GM12878 (cell line): ENCODE measurements around the gene TYRP1. TPM values are rescaled to one million over a fixed set of nuclear protein-coding genes. Genes with fewer than 3 reads are reported as not detected.

ENCODE experiments used
- ATAC-seq: fragments of 200-7000 bp; cut with Tn5 transposase; 3 replicates; pipeline ENCODE4 v1.9.1; 2020; ENCODE audit warnings: mild to moderate bottlenecking, moderate library complexity
- BruUV-seq: library from RNA; stranded (reverse); fragments of 400-500 nt; replicated peaks from 2 replicates; lab custom pipeline; 2021; lab: Mats Ljungman, UMichigan
- CTCF ChIA-PET: fragments of 300-600 bp; sonication (Branson Sonifier 250); formaldehyde crosslinking; extraction: SDS; loops from one replicate; lab custom pipeline; 2021; ENCODE audit warnings: inconsistent platforms; lab: Yijun Ruan, JAX
- POLR2A ChIA-PET: fragments of 350-600 bp; formaldehyde crosslinking; extraction: SDS; loops from one replicate; lab custom pipeline; 2021; ENCODE audit warnings: inconsistent platforms; lab: Charles Lee
- RAD21 ChIA-PET: fragments of 300-600 bp; sonication (Branson Sonifier 250); formaldehyde crosslinking; loops from one replicate; lab custom pipeline; 2023; ENCODE audit warnings: antibody characterized with exemption; ENCODE audit not compliant: unreplicated experiment; lab: Charles Lee
- SMC1A ChIA-PET: fragments of 300-600 bp; sonication (Branson Sonifier 250); formaldehyde crosslinking; loops from one replicate; lab custom pipeline; 2023; ENCODE audit not compliant: unreplicated experiment, uncharacterized antibody; lab: Charles Lee
- DNase-seq: peaks from one replicate; pipeline ENCODE4 v3.0.0-alpha.2; 2011; ENCODE audit warnings: low read depth, low spot score
- FAIRE-seq: peaks from 3 replicates; lab custom pipeline; 2011; peaks lifted over from hg19 to GRCh38; lab: Jason Lieb, UNC
- H2AFZ ChIP-seq: 2 replicates; pipeline ENCODE4 v1.6.0; 2011; ENCODE audit warnings: low read depth, low read length, control low read depth; ENCODE audit not compliant: control insufficient read depth
- H3K27ac ChIP-seq: 2 replicates; pipeline ENCODE4 v1.5.1; 2011; ENCODE audit warnings: control low read depth; ENCODE audit not compliant: control insufficient read depth, insufficient read depth
- H3K27me3 ChIP-seq, 2 experiments: replicated peaks in 1 of 2; 2 replicates each; pipeline versions ENCODE4 v1.6.0 to v1.6.1; 2011; ENCODE audit warnings: low read length in 1 of 2; ENCODE audit not compliant: control insufficient read depth in 2 of 2, insufficient read depth in 2 of 2
- H3K36me3 ChIP-seq, 2 experiments: 2 replicates each; pipeline ENCODE4 v1.5.1; 2011; ENCODE audit warnings: low read length in 1 of 2; ENCODE audit not compliant: control insufficient read depth in 2 of 2, insufficient read depth in 2 of 2
- H3K4me1 ChIP-seq: 2 replicates; pipeline ENCODE4 v1.6.1; 2011; ENCODE audit warnings: mild to moderate bottlenecking, low read length, moderate library complexity, mixed read lengths; ENCODE audit not compliant: control insufficient read depth, insufficient read depth
- H3K4me2 ChIP-seq: 2 replicates; pipeline ENCODE4 v1.6.0; 2011; ENCODE audit warnings: control low read depth; ENCODE audit not compliant: control insufficient read depth, insufficient read depth
- H3K4me3 ChIP-seq: fragments of 200-600 bp; sonication (generic); 2 replicates; pipeline ENCODE4 v1.5.1; 2016
- H3K79me2 ChIP-seq: 2 replicates; pipeline ENCODE4 v1.6.0; 2011; ENCODE audit warnings: low read length; ENCODE audit not compliant: control insufficient read depth, insufficient read depth
- H3K9ac ChIP-seq: 2 replicates; pipeline ENCODE4 v1.8.0; 2011; ENCODE audit warnings: low read length, control low read depth, mixed read lengths; ENCODE audit not compliant: control insufficient read depth, insufficient read depth
- H3K9me3 ChIP-seq: replicated peaks from 3 replicates; pipeline ENCODE4 v1.5.1; 2011; ENCODE audit warnings: mild to moderate bottlenecking, low read length; ENCODE audit not compliant: control insufficient read depth, insufficient read depth
- H4K20me1 ChIP-seq: 2 replicates; pipeline ENCODE4 v1.6.0; 2011; ENCODE audit not compliant: control insufficient read depth, insufficient read depth
- BCL3 ChIP-seq: IDR thresholded peaks from 2 replicates; pipeline ENCODE4 v1.6.1; 2011; ENCODE audit warnings: borderline replicate concordance, low read depth, mild to moderate bottlenecking, moderate library complexity, low read length; ENCODE audit not compliant: insufficient read depth, poor library complexity, severe bottlenecking
- CREB1 ChIP-seq: IDR thresholded peaks from 2 replicates; pipeline ENCODE4 v1.6.1; 2012; ENCODE audit warnings: low read depth, mild to moderate bottlenecking, inconsistent platforms
- ESRRA ChIP-seq: IDR thresholded peaks from 2 replicates; pipeline ENCODE4 v1.6.1; 2012; ENCODE audit warnings: mild to moderate bottlenecking, low read length, improper control_type of control experiment
- HCFC1 ChIP-seq: fragments of 150-350 bp; IDR thresholded peaks from 2 replicates; pipeline ENCODE4 v1.6.1; 2014; ENCODE audit warnings: low read length
- PAX8 ChIP-seq: fragments of 450-650 bp; IDR thresholded peaks from 2 replicates; pipeline ENCODE4 v1.6.1; 2017; ENCODE audit warnings: mild to moderate bottlenecking, moderate library complexity
- PRDM15 ChIP-seq: fragments of 450-650 bp; formaldehyde crosslinking; IDR thresholded peaks from 2 replicates; pipeline ENCODE4 v1.4.0; 2020; ENCODE audit warnings: mild to moderate bottlenecking, moderate library complexity
- STAT3 ChIP-seq: IDR thresholded peaks from 2 replicates; pipeline ENCODE4 v1.6.1; 2011; ENCODE audit warnings: low read depth, low read length, improper control_type of control experiment
- TAF1 ChIP-seq: IDR thresholded peaks from 2 replicates; pipeline ENCODE4 v1.6.1; 2011; ENCODE audit warnings: mild to moderate bottlenecking, low read depth, low read length, borderline replicate concordance
- WRNIP1 ChIP-seq: IDR thresholded peaks from 2 replicates; pipeline ENCODE4 v1.6.1; 2011; ENCODE audit warnings: low read depth, low read length, improper control_type of control experiment, borderline replicate concordance
- WGBS: methylation state at CpG from one replicate; pipeline ENCODE4 v1.1.6; 2016; ENCODE audit warnings: low lambda C conversion rate; ENCODE audit not compliant: insufficient replicate concordance, insufficient coverage; ENCODE audit errors: missing lambda C conversion rate; 5-methylcytosine and 5-hydroxymethylcytosine counted together
- in situ Hi-C: fragments of 300-500 bp; cut with MboI; formaldehyde crosslinking; loops from 9 replicates; pipeline ENCODE4 v1.14.3; 2018; ENCODE audit warnings: mixed read lengths
- intact Hi-C: fragments of 100-400 bp; cut with micrococcal nuclease; formaldehyde crosslinking; loops from one replicate; pipeline ENCODE4 v1.14.2; 2022; ENCODE audit not compliant: unreplicated experiment
- polyA plus RNA-seq, 11 experiments: library from polyadenylated mRNA; depleted of rRNA in 4 of 11; unstranded in 6 of 11; stranded (reverse) in 5 of 11; fragments of >200 nt; fragmentation: Nextera tagmentation in 4 of 11; fragmentation: Illumina TruSeq in 1 of 11; extraction: Ambion mirVana in 4 of 11; extraction: Trizol in 1 of 11; gene quantifications; 1 replicate in 1 of 11; 2 replicates in 10 of 11; pipeline versions ENCODE4 v1.2.1 to v1.2.3, GENCODE V29; 2011 to 2016; ENCODE audit warnings: inconsistent platforms in 2 of 11, missing spikeins in 2 of 11, low read depth in 1 of 11
- total RNA-seq, 4 experiments: library from RNA; depleted of rRNA in 3 of 4; stranded (reverse); fragments of >200 nt in 3 of 4; fragmentation: Illumina TruSeq in 1 of 4; extraction: Trizol in 1 of 4; gene quantifications; 2 replicates each; pipeline versions ENCODE4 v1.2.1 to v1.2.3, GENCODE V29; 2013 to 2021
- TF ChIP-seq, protein P1 (sequence below): fragments of 450-650 bp; formaldehyde crosslinking; IDR thresholded peaks from 2 replicates; pipeline ENCODE4 v1.4.0; 2022; ENCODE audit warnings: mild to moderate bottlenecking, moderate library complexity
- TF ChIP-seq, protein P2 (sequence below): fragments of 150-350 bp; IDR thresholded peaks from 2 replicates; pipeline ENCODE4 v1.6.1; 2016; ENCODE audit warnings: low read depth, low read length

Gene TYRP1
- total and polyA plus RNA-seq, 10 of the 15 experiments (the other 5 are each of a cell fraction or from before 2014, with no cell fraction given), result 0.01 TPM; not detected in 9

DNA sequence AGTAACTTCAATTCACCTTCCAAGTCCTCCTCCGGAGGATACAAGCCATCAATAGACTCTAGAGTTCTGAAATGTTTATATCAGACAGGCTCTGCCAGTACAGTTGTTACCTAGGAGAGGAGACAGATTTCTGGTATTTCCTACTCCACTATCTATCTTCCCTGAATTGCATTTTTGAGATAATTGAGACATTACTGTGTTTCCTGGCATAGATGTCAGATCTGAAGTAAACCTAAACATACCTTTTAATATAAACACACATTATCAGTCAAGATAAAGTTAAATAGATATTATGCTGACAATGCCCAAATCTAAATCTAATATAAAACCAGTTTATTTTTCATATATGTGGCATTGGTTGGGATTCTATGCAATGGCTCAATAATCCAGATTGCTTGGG, 8.2 kb upstream of the TYRP1 start:
- no peak for FAIRE-seq
- 14% methylated on average over 1 of the region's 1 CpG for WGBS

More for the DNA sequence above, 8.2 kb upstream of the TYRP1 start:
- Histone ChIP-seq H3K4me2 (no peak overlapping the region), H3K27me3 (no peaks in the 10 kb centered on the region), H3K9ac (no peak overlapping the region), H2AFZ (no peak overlapping the region), H3K9me3 (no peaks in the 10 kb centered on the region), H3K36me3 (no peaks in the 10 kb centered on the region), H3K4me3 (no peak overlapping the region), H3K79me2 (no peaks in the 10 kb centered on the region), H4K20me1 (no peaks in the 10 kb centered on the region), H3K4me1 (no peaks in the 10 kb centered on the region), H3K27ac (no peak overlapping the region)
- in situ Hi-C loops, result no loop called here
- TF ChIP-seq, protein P1, sequence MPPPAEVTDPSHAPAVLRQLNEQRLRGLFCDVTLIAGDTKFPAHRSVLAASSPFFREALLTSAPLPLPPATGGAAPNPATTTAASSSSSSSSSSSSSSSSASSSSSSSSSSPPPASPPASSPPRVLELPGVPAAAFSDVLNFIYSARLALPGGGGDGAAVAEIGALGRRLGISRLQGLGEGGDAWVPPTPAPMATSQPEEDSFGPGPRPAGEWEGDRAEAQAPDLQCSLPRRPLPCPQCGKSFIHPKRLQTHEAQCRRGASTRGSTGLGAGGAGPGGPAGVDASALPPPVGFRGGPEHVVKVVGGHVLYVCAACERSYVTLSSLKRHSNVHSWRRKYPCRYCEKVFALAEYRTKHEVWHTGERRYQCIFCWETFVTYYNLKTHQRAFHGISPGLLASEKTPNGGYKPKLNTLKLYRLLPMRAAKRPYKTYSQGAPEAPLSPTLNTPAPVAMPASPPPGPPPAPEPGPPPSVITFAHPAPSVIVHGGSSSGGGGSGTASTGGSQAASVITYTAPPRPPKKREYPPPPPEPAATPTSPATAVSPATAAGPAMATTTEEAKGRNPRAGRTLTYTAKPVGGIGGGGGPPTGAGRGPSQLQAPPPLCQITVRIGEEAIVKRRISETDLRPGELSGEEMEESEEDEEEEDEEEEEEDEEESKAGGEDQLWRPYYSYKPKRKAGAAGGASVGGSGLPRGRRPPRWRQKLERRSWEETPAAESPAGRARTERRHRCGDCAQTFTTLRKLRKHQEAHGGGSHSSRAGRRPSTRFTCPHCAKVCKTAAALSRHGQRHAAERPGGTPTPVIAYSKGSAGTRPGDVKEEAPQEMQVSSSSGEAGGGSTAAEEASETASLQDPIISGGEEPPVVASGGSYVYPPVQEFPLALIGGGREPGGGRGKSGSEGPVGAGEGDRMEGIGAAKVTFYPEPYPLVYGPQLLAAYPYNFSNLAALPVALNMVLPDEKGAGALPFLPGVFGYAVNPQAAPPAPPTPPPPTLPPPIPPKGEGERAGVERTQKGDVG (CRISPR knock-in tag), result no peak
- TF ChIP-seq ESRRA (no peak), HCFC1 (no peak), CREB1 (no peak), TAF1 (no peak), STAT3 (no peak), PAX8 (no peak), PRDM15 (CRISPR knock-in tag) (no peak), WRNIP1 (no peak), BCL3 (no peak)
- TF ChIP-seq, protein P2, sequence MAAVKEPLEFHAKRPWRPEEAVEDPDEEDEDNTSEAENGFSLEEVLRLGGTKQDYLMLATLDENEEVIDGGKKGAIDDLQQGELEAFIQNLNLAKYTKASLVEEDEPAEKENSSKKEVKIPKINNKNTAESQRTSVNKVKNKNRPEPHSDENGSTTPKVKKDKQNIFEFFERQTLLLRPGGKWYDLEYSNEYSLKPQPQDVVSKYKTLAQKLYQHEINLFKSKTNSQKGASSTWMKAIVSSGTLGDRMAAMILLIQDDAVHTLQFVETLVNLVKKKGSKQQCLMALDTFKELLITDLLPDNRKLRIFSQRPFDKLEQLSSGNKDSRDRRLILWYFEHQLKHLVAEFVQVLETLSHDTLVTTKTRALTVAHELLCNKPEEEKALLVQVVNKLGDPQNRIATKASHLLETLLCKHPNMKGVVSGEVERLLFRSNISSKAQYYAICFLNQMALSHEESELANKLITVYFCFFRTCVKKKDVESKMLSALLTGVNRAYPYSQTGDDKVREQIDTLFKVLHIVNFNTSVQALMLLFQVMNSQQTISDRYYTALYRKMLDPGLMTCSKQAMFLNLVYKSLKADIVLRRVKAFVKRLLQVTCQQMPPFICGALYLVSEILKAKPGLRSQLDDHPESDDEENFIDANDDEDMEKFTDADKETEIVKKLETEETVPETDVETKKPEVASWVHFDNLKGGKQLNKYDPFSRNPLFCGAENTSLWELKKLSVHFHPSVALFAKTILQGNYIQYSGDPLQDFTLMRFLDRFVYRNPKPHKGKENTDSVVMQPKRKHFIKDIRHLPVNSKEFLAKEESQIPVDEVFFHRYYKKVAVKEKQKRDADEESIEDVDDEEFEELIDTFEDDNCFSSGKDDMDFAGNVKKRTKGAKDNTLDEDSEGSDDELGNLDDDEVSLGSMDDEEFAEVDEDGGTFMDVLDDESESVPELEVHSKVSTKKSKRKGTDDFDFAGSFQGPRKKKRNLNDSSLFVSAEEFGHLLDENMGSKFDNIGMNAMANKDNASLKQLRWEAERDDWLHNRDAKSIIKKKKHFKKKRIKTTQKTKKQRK, result no peak
- POLR2A ChIA-PET, result no interaction called here
- ATAC-seq (no peak), DNase-seq (no peak)
- RAD21 ChIA-PET, result no interaction called here
- CTCF ChIA-PET, result no interaction called here
- SMC1A ChIA-PET, result interaction anchor here (0.9 kb wide), 1 partner anchor 9 kb away, joined by 4 read pairs; no protein-coding TSS in a partner anchor
- intact Hi-C loops, result no loop called here
- BruUV-seq, result no TSS peak
